ENCODE measurements around the gene TAB3. TPM values are rescaled to one million over a fixed set of nuclear protein-coding genes. Genes with fewer than 3 reads are reported as not detected.

Gene TAB3
- total RNA-seq, 2 donors from 2014 or later, result 34.8 to 40.6 TPM

DNA sequence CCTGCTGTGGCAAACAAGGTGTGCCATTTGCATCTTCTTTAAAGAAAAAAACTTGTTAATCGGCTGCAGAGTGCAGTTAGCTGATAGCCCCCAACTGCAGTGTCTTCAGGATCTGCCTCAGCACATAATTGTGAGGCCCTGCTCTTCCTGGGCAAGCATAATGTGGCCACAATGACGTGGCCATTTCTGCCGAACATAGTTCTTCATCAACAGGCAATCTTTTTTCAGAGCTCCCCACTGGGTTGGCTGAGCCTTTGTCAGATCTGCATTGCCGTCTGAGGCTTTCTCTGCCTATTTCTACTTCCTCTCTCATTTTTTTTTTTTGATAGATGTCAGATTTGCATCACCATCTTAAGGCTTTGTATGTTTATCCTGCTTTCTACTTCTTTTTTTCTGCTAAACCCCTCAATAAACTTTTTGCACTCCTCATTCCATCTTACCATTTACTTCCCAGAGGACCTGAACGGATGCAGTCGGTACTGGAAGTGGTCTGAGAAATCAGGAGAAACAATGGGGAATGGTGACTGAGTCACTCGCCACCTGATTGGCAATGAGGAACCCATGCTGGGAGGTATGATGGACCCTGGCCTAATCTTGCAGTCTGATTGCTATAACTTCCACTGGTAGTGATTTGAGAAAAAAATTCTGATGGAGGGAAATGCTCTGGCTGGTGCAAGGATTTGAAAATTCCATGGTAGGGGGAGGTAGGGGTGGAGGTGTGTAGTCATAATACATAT, 21.2 kb upstream of the TAB3 start:
- Histone ChIP-seq H3K27me3 (replicated peaks; ENCODE audit: insufficient read depth) (no peaks in the 10 kb centered on the region), H3K4me3 (no peak overlapping the region), H3K36me3 (no peaks in the 10 kb centered on the region), H3K4me1 (ENCODE audit: control insufficient read depth in 1 of 2, low read depth in 2 of 2) (no peaks in the 10 kb centered on the region), H3K9me3 (no peaks in the 10 kb centered on the region), H3K27ac (no peak overlapping the region)
- no peak for DNase-seq (ENCODE audit: low spot score)
- TF ChIP-seq CTCF (IDR thresholded peaks at IDR 0.05), result no peak
- no peak for ATAC-seq (ENCODE audit: insufficient number of reproducible peaks, low FRiP score, low read depth)

DNA sequence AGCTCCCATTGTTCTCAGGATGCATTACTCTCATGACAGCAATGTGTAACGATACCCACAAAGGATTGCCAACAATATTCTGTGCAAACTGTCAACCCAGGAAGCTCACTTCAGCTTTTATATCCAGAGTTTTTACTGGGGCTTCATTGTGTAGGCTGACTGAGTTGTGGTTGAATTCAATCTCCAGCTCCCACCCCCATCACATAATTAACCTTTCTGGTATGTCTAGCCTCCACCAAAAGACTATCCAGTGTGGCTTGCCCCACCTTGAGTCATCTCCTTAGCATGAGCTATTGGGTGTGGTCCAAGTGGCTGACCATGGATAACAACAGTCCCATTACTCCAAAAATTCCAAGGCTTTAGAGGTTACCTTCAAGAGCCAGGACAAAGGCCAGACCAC, 17.7 kb upstream of the TAB3 start:
- Histone ChIP-seq H3K4me3 (no peak overlapping the region), H3K27me3 (replicated peaks; ENCODE audit: insufficient read depth) (no peaks in the 10 kb centered on the region), H3K4me1 (ENCODE audit: control insufficient read depth in 1 of 2, low read depth in 2 of 2) (no peaks in the 10 kb centered on the region), H3K36me3 (no peaks in the 10 kb centered on the region), H3K27ac (no peak overlapping the region), H3K9me3 (no peaks in the 10 kb centered on the region)
- ATAC-seq (ENCODE audit: insufficient number of reproducible peaks, low FRiP score, low read depth), result no peak
- TF ChIP-seq CTCF (IDR thresholded peaks at IDR 0.05), result no peak
- DNase-seq (ENCODE audit: low spot score), result no peak

DNA sequence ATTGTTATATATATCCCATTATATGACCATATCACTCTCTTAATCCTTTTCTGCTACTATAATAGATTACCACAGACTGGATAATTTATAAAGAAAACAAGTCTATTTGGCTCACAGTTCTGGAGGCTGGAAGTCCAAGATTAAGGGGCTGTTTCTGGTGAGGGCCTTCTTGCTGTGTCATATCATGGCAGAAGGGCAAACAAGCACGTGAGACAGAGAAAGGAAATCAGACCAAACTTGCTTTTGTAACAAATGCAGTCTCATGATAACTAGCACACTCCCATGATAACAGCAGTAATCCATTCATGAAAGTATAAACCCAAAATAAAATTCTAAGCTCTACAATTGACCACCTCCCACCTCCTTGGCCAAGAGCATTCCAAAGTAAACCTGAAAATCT, 16.3 kb upstream of the TAB3 start:
- H3K27ac ChIP-seq, result no peak overlapping the region
- ATAC-seq (ENCODE audit: insufficient number of reproducible peaks, low FRiP score, low read depth), result no peak
- H3K9me3 ChIP-seq, result no peaks in the 10 kb centered on the region
- H3K4me1 ChIP-seq (ENCODE audit: control insufficient read depth in 1 of 2, low read depth in 2 of 2), result no peaks in the 10 kb centered on the region
- H3K27me3 ChIP-seq (replicated peaks; ENCODE audit: insufficient read depth), result no peaks in the 10 kb centered on the region
- H3K4me3 ChIP-seq, result no peak overlapping the region
- DNase-seq (ENCODE audit: low spot score), result no peak
- no peaks in the 10 kb centered on the region for H3K36me3 ChIP-seq
- no peak for TF ChIP-seq CTCF (IDR thresholded peaks at IDR 0.05)

- H3K27me3 ChIP-seq (replicated peaks; ENCODE audit: insufficient read depth), result no peaks in the 10 kb centered on the region
- no peak overlapping the region for H3K27ac ChIP-seq
- H3K4me1 ChIP-seq (ENCODE audit: control insufficient read depth in 1 of 2, low read depth in 2 of 2), result no peaks in the 10 kb centered on the region
- no peak for DNase-seq (ENCODE audit: low spot score)
- no peak overlapping the region for H3K4me3 ChIP-seq
- H3K36me3 ChIP-seq, result no peaks in the 10 kb centered on the region
- no peak for TF ChIP-seq CTCF (IDR thresholded peaks at IDR 0.05)
- ATAC-seq (ENCODE audit: insufficient number of reproducible peaks, low FRiP score, low read depth), result no peak
- no peaks in the 10 kb centered on the region for H3K9me3 ChIP-seq
Observed at GRCh38 chrX:30904632-30905031, 15.6 kb upstream of the TAB3 start.

- TF ChIP-seq CTCF (IDR thresholded peaks at IDR 0.05), result no peak
- ATAC-seq (ENCODE audit: insufficient number of reproducible peaks, low FRiP score, low read depth) (no peak), DNase-seq (ENCODE audit: low spot score) (no peak)
- Histone ChIP-seq H3K4me1 (ENCODE audit: control insufficient read depth in 1 of 2, low read depth in 2 of 2) (no peaks in the 10 kb centered on the region), H3K4me3 (no peak overlapping the region), H3K27ac (no peak overlapping the region), H3K9me3 (no peaks in the 10 kb centered on the region), H3K27me3 (replicated peaks; ENCODE audit: insufficient read depth) (no peaks in the 10 kb centered on the region), H3K36me3 (no peaks in the 10 kb centered on the region)
Observed at GRCh38 chrX:30904186-30904585, 15.1 kb upstream of the TAB3 start.
